Pons (tissue), 1 donor: ENCODE data around the gene TSPAN17.

ENCODE experiments used
- DNase-seq: peaks from one replicate; pipeline ENCODE4 v3.0.0-alpha.2; 2016; ENCODE audit warnings: low spot score

The TSPAN17 gene

DNA sequence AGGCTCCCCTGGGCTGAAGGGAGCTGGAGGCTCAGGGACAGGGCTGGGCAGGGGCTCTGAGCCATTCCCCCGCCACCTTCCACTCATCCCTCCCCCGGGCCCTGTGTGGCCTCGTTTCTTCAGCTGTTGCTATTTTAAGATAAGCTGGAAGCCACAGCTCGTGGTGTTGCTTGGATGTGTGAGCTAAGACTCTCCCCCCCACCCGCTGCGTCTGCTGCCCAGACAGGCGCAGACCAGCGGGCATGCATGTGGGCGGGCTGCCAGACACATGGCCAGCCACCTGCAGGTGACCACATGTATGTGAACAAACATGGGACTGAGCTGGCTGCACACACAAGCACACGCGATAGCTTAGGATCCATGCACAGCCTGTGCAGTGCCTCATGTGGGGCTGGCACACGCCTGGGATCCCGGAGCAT, 25.6 kb upstream of the TSPAN17 start:
- no peak for DNase-seq

DNA sequence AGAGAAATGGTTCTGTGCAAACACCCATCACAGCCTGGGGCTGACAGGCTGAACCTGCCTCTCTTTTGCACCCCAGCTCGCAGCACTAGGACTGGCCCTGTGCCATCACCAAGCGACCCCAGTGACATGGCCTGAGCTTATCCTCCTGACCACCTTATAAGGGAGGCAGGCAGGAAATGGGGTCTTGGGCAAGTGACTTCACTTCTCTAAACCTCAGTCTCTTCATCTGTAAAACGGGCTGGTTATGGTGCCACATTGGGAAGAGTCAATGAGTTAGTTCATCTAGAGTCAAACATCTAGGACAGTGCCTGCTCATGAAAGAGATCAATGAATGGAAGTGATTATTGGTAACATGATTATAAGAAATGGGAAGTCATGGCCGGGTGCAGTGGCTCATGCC, 23.1 kb upstream of the TSPAN17 start:
- no peak for DNase-seq

DNA sequence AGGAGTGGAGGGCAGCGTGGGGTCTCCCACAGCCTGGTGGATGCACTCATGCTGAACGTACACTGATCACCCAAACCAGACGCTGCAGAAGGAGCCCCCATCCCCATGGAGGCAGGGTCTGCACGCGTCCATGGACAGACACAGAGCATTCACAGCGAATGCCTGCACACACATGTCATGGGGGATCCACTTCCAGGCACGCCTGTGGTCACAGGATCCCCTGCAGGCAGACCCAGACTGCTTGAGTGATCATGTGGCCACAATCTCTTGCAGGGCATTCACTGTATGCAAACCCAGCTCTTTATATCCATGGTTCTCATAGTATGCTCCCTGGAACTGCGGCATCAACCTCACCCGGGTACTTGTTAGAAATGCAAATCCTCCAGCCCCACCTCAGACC, 22.3 kb upstream of the TSPAN17 start:
- DNase-seq, result no peak

DNA sequence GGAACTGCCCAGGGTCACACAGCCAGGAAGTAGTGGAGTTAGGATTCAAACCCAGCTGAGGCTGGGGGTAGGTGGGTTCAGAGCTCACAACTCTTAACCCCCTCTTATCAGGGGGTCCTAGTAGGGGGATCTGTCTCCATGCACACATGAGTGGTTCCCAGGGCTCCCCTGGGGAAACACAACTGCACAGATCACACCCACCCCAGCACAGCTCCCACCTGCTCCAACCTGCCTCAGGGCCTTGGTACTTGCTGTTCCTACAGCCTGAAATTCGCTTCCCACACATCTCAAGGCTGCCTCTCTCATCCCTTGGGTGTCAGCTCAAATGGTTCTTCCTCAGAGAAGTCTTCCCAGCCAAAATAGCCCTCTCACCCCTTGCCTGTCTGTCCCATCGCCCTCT, 21.8 kb upstream of the TSPAN17 start:
- DNase-seq, result no peak

DNA sequence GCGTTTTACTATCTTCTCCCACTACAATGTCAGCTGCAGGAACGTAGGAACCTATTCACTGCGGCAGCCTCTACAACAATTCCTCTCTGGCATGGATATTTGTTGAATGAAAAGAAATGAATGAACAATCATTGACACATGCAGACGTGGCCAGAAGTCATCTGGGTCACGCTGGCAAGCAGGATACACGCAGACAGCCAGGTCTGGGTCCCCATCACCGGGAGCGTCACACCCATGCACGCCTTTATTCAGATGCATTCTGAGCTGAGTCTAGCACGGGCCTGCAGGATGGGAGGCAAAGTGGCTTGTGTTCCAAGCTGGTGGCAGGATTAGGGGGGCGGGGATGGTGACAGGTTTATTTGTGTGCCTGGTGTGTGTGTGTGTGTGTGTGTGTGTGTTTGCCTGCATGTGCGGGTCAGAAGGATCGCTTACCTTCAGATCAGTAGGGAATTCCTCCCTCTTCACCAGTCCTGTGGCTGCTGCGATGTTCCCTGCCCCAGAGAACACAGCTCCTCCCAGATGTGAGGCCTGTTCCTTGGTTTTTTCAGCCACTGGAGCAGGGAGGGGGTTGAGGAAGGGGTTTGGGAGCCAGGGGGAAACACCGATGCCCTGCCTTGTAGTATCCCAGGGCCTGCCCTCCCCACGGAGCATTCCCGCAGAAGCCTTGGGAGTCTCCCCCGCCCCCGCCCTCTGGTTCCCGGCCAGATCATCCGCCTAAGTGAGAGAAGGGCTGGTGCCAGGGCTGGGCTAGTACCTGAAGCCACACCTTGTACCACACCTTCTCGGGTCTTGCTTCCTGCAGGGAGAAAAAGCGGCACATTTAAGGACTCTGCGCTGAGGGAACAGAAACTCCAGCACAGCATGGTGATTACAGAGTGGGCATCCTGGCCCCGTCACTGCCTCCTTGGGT, 21.1 kb upstream of the TSPAN17 start:
- DNase-seq, result no peak

DNA sequence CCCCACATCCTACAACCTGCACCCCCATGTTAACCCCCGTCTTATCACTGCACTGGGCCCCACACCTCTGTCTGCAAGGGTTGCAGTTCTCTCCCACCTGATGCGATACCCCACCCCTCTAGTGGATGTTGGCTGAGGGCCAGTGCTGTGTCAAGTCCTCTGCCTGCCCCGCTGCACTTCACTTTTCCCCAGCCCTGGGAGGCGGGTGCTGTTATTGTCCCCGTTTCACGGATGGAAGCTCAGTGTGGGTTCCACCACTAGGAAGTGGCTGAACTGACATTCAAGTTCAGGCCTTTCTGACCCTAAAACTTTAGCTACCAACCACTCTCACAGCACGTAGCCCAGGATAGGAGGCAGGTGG, 20.4 kb upstream of the TSPAN17 start:
- DNase-seq, result no peak

DNA sequence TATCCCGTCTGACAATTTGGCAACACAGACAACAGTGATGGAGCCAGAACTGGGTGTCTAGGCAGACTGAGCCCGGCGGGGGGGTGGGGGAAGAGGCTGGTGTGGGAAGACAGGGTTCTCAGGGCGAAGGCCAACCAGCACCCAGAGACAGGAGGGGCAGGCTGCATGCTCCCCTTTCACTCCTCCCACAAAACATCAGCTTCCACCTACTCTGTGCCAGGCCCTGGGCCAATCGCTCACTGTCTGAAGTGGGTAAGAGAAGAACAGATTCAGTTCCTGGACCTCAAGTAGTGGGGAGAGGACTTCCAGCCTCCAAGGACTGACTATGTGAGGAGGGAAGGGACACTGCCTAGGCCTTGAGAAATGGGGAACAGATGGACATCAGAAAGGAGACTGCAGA, 19.7 kb upstream of the TSPAN17 start:
- DNase-seq, result no peak

DNA sequence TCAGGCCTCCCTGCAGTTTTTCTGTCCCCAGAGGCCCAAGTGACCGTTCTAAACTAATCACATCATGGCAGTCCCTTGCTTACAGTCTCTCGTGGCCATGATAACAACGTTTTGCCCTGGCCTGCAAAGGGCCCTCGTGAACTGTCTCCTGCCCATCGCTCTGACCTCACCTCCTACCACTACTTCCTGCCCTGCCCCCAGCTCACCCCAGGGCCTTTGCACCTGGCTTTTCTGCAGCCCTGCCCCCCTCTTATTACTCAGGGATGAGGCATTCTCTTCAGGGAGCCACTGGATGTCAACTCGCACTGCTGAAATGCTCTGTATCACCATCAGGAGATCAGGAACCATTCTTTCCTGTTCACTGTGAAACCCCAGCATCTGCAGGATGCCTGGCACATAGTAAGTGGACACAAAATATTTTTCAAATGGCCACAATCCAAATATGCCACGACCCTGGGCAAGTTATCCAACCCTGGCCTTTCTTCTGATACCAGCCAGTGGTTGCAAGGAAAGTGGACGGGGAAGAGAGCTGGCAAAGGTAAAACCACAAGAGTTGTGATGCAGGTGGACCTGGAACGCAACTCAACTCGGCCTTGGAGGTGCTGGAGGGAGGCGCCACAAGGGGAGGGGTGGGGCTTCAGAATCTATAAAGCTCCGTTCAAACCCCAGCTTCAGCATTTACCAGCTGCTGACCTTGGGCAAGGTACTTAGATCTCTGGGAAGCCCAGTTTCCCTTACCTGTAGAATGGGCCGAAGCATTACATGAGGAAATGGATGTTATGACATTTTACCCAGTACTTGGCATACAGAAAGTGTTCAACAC, 18.7 kb upstream of the TSPAN17 start:
- no peak for DNase-seq

DNA sequence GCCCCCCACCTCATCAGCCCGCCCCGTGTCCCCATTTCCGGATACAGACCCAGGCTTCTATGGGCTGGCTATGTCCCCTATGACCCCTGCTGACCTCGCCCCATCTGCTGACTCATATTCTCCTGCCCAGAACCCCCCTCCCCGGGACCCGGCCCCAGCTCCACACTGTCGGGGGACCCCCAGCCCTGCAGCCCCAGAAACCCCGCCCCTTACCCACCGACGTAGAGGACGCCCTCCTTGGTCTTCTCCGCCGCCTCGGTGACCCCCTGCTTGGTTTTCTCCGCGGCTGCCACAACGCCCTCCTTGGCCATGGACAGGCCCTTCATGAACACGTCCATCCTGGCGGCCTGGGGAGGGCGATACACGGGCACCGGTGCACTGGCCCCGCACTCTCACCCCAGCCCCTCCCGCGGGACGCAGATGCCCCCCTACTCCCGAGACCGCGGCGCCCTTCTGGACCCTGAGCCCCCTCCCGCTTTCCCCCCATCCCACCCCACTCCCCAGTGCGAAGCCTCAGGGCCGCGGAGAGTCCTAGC, 17.9 kb upstream of the TSPAN17 start:
- DNase-seq, result no peak

DNA sequence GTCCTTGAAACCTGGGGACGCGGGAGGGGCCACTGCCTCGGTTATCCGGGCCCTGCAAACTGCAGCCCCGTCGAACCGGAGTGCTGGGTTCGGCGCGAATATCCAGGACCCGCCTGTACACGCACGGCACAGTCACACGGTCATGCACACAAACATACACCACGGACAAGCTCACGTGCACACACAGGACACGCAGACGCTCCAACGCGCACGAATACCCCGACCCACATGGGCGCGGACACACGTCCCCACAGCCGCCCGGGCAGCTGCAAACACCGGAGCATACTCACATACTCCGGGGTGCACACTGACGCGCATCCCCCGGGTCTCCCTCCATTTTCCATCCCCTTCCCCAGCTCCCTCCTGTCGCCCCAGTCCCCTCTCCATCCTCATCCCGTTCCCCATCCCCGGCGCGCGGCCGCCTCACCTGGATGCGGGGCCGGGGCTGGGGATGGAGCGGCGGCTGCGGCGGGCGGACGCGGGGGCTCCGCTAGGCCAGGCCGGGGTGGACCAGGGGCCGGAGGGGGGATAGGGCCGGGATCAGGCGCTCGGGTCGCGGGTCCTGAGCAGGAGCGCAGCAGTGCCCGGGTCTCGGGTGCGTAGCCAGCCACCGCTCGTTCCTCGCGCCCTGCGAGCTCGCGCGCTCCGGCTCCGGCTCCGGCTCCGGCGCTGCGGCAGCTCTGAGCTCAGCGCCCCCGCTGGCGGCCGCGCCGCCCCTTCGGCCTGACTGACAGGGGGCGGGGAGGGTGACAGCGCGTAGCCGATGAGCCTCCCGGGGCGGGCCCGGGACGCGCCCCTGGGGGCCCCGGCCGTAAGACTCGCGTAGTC, 17.2 kb upstream of the TSPAN17 start, which contains the start of the genes EIF4E1B and SNCB:
TSS of gene EIF4E1B (plus strand) at position 823 of the 828 bp plus-strand sequence. CDS start 12,113 bp downstream, outside the sequence.
TSS of gene SNCB (minus strand) at position 682 of the 828 bp plus-strand sequence. CDS start 880 bp downstream, outside the sequence.
- DNase-seq, result no peak

DNA sequence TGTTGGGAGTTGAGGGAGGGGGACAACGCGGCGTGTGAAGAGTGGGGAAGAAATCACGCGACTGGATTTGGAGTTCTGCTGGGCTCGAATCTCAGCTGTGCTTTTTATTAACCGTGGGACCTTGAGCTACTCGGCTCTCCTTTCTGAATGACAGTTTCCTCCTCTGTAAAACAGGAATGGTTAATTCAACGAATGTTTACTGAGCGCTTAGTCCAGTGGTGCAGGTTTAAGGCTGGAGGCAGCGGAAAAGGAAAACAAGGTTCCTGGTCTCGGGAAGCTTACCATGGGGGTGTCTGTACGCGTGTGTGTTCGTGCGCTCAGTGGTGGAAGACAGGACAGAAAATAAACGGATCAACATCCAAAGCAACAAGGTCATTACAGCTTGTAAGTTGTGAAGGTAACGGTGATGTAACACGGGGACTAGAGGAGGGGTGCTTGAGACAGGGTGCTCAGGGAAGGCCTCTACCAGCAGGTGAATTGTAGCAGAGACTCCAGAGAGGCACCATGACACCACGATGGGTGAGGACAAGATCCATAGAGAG, 16.5 kb upstream of the TSPAN17 start:
- no peak for DNase-seq

DNA sequence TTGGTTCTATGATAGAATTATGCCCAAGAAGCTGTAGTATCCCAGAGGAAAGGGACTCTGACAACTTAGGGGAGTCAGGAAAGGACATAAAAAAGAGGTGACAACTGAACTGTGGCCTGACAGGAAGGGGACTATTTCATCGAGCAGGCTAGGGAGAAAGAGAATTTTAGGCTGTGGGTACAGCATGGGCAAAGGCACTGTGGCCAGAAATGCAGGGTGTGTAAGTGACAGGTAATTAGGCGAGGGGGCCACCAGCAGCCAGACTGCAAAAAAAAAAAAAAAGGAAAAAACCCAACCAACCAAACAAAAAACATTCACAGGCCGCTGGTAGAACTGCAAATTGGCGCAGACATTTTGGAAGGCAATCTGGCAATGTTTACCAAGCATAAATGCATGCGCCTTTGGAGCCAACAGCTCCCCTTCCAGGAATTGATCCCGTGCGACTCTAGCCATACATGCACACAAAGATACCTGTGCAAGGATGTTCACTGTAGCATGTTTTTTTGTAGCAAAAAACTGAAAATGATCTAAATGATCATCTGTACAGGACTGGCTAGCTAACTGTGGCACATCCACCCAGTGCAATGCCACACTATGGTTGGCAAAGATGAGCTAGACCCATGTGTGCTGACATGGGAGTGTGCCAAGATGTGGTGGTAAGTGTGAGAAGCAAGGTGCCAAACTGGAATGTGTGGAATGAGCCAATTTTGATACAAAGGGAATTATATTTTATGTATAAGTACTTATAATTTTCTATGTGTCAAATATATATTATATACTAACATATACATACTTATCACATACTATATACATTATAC, 15.7 kb upstream of the TSPAN17 start:
- no peak for DNase-seq

DNA sequence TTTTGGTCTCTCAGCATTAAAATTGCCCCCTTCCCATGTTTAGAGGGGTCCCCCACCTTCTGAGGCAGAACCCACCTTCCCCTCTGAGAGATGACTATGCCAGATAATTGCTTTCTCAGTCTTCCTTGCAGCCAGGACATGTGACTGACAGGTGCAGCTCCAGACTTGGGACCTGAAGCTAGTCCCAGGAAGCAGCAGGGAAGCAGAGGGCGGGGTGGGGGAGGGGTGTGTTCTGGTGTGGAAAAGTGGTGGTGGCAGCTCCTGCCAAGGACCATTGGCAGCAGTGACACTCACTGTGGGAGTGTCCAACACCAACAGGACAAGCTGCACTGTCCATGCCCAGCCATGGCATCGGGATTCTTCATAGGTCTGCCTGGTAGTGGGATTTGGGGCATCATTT, 14.5 kb upstream of the TSPAN17 start:
- no peak for DNase-seq

DNA sequence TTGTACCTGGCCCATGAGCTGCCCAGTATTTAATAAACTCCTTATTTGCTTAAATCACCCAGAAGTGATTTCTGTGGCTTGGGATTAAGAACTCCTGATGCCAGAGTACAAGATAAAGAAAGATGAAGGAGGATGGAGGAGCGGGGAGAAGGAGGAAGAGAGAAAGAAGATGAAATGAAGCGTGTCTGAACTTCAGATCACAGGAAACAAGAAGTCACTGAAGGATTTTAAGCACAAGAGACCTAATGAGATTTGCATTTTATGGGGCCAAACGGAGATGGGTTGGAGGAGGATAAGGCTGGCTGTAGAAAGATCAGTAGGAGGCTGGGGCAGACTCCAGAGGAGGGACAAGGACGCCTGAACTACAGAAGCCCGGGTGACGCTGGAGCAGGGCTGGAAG, 13.7 kb upstream of the TSPAN17 start:
- DNase-seq, result no peak

DNA sequence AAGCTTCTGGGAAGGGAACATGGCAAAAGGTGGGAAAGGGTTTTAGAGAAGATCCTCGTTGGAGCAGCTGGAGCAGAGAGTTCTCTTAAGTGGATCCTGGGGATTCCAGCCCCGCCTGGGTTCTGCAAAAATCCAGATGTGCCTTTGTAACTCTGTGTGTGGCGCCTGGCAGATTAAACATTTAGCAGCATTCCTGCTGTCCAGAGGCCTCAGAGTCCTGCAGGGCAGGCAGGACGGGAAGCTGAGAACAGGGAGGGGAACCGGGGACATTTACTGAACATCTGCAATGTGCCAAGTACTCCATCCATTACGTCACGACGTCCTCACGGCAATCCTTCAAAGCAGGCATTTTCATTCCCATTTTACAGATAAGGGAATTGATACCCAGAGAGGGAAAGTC, 10.9 kb upstream of the TSPAN17 start:
- no peak for DNase-seq

DNA sequence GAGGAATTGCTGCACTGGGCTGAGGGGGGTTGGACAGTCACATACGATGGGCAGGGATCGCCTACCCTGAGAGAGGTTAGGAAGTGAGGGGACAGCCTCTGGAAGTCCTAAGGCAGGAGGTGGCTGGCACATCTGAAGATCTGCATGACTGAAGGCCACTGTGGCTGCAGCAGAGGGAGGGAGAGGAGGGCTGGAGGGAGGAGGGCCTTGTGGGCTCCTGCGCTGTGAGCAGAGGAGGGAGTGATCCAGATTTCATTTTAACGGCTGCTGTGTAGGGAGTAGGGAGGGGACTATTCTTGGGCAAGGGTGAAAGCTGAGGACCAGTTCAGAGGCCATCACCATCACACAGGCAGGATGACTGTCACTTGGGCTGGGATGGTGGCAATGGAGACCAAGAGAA, 9.7 kb upstream of the TSPAN17 start:
- DNase-seq, result no peak

DNA sequence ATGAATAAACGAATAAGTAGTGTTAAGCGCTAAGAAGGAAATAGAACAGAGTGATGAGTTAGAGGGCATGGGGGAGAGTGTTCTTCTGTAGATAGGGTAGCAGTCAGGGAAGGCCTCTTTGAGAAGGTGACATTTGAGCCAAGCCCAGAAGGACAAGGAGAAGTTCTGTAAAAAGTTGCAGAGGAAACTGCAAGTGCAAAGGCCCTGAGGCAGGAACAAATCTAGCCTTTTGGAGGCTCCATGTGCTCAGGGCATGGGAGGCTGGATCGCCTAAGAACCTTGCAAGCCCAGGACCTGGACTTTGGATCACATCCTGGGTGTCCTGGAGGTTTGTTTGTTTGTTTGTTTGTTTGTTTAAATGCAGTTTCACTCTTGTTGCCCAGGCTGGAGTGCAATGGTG, 8.8 kb upstream of the TSPAN17 start:
- DNase-seq, result no peak

DNA sequence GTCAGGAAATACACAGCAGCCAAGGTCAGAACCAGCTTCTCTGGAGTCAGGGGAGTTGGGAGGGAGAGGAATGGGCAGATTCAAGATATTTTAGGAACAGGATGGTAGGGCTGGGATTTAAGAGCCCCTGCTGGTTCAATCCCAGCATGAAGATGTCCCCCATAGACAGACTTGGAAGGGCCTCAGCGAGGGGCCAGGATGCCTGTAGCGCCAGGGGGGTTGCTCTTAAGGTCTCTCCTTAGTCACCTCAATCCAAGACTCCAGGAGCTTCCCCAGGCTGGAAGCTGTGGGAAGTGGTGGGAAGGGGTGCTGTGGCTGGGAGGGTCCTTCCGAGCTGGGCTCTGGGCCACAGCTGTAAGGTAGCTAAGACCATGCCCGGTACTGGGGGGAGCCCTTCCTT, 8.1 kb upstream of the TSPAN17 start:
- DNase-seq, result no peak

DNA sequence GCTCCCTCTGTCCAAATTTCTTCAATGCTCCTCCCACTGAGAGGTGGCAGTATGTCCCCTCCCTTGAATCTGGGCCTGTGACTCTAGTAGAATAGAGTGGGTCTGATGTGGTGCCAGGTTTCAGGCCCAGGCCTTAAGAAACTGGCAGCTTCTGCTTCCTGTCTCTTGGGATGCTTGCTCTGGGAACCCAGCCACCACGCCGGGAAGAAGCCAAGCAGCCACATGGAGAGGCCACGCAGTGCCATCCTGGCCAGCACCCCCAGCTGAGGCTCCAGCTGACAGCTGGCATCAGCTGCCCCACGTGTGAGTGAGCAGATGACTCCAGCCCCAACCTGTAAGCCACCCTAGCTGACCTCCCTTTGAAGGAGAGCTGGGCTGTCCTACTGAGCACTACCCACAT, 7.3 kb upstream of the TSPAN17 start:
- peak; percentile 69 for DNase-seq

DNA sequence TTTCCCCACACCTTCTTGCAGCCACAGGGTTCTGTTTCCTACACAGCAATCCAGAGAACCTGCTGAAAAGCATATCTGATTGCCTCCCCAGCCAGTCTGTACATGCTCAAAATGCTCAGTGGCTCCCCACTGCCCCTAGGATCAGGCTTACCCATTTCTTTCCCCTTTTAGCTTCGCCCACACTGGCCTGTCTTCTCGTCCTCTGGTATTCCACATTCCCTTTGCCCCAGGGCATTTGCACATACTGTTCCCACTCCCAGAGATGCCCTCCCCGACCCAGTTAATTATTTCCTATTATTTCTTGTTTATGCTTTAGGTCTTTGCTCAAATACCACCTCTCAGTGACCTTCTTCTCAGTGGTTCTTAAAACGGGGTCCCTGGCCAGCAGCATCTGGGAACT, 6.7 kb upstream of the TSPAN17 start:
- DNase-seq, result no peak
